ENCODE data around the gene KANSL1.

DNA sequence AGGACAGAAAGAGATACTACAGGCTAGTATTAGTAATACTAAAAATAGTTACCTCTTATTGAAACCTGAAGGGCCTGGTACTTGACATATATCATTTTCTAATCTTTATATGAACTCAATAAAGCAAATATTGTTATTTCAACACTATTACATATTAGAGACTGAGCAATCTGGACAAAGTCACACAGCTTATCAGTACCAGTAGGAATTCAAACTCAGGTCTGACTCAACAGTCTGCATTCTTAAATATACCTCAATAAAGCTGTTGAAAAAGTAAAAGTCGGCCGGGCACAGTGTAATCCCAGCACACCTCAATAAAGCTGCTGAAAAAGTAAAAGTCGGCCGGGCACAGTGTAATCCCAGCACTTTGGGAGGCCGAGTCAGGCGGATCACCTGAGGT lies 67.4 kb downstream of the KANSL1 start:
- no peak for TF ChIP-seq ESRRG (CRISPR knock-in tag; IDR thresholded peaks at IDR 0.05)
- TF ChIP-seq, protein P1, sequence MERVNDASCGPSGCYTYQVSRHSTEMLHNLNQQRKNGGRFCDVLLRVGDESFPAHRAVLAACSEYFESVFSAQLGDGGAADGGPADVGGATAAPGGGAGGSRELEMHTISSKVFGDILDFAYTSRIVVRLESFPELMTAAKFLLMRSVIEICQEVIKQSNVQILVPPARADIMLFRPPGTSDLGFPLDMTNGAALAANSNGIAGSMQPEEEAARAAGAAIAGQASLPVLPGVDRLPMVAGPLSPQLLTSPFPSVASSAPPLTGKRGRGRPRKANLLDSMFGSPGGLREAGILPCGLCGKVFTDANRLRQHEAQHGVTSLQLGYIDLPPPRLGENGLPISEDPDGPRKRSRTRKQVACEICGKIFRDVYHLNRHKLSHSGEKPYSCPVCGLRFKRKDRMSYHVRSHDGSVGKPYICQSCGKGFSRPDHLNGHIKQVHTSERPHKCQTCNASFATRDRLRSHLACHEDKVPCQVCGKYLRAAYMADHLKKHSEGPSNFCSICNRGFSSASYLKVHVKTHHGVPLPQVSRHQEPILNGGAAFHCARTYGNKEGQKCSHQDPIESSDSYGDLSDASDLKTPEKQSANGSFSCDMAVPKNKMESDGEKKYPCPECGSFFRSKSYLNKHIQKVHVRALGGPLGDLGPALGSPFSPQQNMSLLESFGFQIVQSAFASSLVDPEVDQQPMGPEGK (CRISPR knock-in tag; IDR thresholded peaks at IDR 0.05; ENCODE audit: borderline replicate concordance): no peak
- TF ChIP-seq, protein P2, sequence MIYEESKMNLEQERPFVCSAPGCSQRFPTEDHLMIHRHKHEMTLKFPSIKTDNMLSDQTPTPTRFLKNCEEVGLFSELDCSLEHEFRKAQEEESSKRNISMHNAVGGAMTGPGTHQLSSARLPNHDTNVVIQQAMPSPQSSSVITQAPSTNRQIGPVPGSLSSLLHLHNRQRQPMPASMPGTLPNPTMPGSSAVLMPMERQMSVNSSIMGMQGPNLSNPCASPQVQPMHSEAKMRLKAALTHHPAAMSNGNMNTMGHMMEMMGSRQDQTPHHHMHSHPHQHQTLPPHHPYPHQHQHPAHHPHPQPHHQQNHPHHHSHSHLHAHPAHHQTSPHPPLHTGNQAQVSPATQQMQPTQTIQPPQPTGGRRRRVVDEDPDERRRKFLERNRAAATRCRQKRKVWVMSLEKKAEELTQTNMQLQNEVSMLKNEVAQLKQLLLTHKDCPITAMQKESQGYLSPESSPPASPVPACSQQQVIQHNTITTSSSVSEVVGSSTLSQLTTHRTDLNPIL (CRISPR knock-in tag; IDR thresholded peaks at IDR 0.05; ENCODE audit: low read depth): no peak
- no peak for TF ChIP-seq ZFP3 (CRISPR knock-in tag; IDR thresholded peaks at IDR 0.05)
- no peak for TF ChIP-seq ZFP30 (CRISPR knock-in tag; IDR thresholded peaks at IDR 0.05)
- TF ChIP-seq TOX (CRISPR knock-in tag; IDR thresholded peaks at IDR 0.05; ENCODE audit: borderline replicate concordance): no peak
- no peak for TF ChIP-seq PPARA (CRISPR knock-in tag; IDR thresholded peaks at IDR 0.05; ENCODE audit: borderline replicate concordance)
- no peak for TF ChIP-seq SNAI2 (CRISPR knock-in tag; IDR thresholded peaks at IDR 0.05)
